GM12878 (cell line): Measurements from ENCODE around the gene AKNA. TPM values are rescaled to one million over a fixed set of nuclear protein-coding genes. Genes with fewer than 3 reads are reported as not detected.

Experiments
- BCL11A ChIP-seq: IDR thresholded peaks from 2 replicates; pipeline ENCODE4 v1.6.1; 2011; ENCODE audit warnings: low read depth, low read length
- DPF2 ChIP-seq: fragments of 450-650 bp; IDR thresholded peaks from 2 replicates; pipeline ENCODE4 v1.6.1; 2017; ENCODE audit warnings: mild to moderate bottlenecking
- ETV6 ChIP-seq, 2 experiments: fragments of 450-650 bp in 1 of 2; IDR thresholded peaks in 1 of 2; conservative IDR thresholded peaks in 1 of 2; 2 replicates each; pipeline ENCODE4 v1.6.1; 2014; ENCODE audit warnings: antibody characterized with exemption in 1 of 2, borderline replicate concordance in 1 of 2, low read depth in 1 of 2, mild to moderate bottlenecking in 1 of 2, moderate library complexity in 1 of 2
- KLF5 ChIP-seq: fragments of 450-650 bp; IDR thresholded peaks from 2 replicates; pipeline ENCODE4 v1.6.1; 2014; ENCODE audit warnings: mild to moderate bottlenecking; ENCODE audit not compliant: partially characterized antibody
- MEF2B ChIP-seq: fragments of 450-650 bp; IDR thresholded peaks from 2 replicates; pipeline ENCODE4 v1.6.1; 2018; ENCODE audit warnings: mild to moderate bottlenecking, moderate library complexity; ENCODE audit not compliant: partially characterized antibody, poor library complexity, severe bottlenecking
- RB1 ChIP-seq: fragments of 450-650 bp; formaldehyde crosslinking; IDR thresholded peaks from 2 replicates; pipeline ENCODE4 v1.6.1; 2017; ENCODE audit warnings: mild to moderate bottlenecking, borderline replicate concordance
- SKIL ChIP-seq: fragments of 450-650 bp; IDR thresholded peaks from 2 replicates; pipeline ENCODE4 v1.6.1; 2017; ENCODE audit warnings: mild to moderate bottlenecking, low read depth, inconsistent platforms; ENCODE audit not compliant: poor library complexity, severe bottlenecking
- SP1 ChIP-seq: IDR thresholded peaks from one replicate; pipeline ENCODE4 v1.6.1; 2011; ENCODE audit warnings: low read depth, low read length
- TCF3 ChIP-seq: IDR thresholded peaks from 2 replicates; pipeline ENCODE4 v1.6.1; 2012; ENCODE audit warnings: low read depth, mild to moderate bottlenecking, low read length, borderline replicate concordance; ENCODE audit not compliant: insufficient read depth
- ZBTB40 ChIP-seq: fragments of 450-650 bp; IDR thresholded peaks from 2 replicates; pipeline ENCODE4 v1.6.1; 2016; ENCODE audit warnings: mild to moderate bottlenecking, moderate library complexity, borderline replicate concordance
- ZNF217 ChIP-seq: fragments of 450-650 bp; IDR thresholded peaks from 2 replicates; pipeline ENCODE4 v1.6.1; 2017; ENCODE audit warnings: antibody characterized with exemption, mild to moderate bottlenecking
- ZNF592 ChIP-seq: fragments of 450-650 bp; IDR thresholded peaks from 2 replicates; pipeline ENCODE4 v1.6.1; 2017; ENCODE audit warnings: mild to moderate bottlenecking, moderate library complexity
- ZNF687 ChIP-seq: fragments of 450-650 bp; IDR thresholded peaks from 2 replicates; pipeline ENCODE4 v1.6.1; 2017; ENCODE audit warnings: mild to moderate bottlenecking, moderate library complexity
- polyA plus RNA-seq, 11 experiments: library from polyadenylated mRNA; depleted of rRNA in 4 of 11; unstranded in 6 of 11; stranded (reverse) in 5 of 11; fragments of >200 nt; fragmentation: Nextera tagmentation in 4 of 11; fragmentation: Illumina TruSeq in 1 of 11; extraction: Ambion mirVana in 4 of 11; extraction: Trizol in 1 of 11; gene quantifications; 1 replicate in 1 of 11; 2 replicates in 10 of 11; pipeline versions ENCODE4 v1.2.1 to v1.2.3, GENCODE V29; 2011 to 2016; ENCODE audit warnings: inconsistent platforms in 2 of 11, missing spikeins in 2 of 11, low read depth in 1 of 11
- total RNA-seq, 4 experiments: library from RNA; depleted of rRNA in 3 of 4; stranded (reverse); fragments of >200 nt in 3 of 4; fragmentation: Illumina TruSeq in 1 of 4; extraction: Trizol in 1 of 4; gene quantifications; 2 replicates each; pipeline versions ENCODE4 v1.2.1 to v1.2.3, GENCODE V29; 2013 to 2021

The AKNA gene
- total and polyA plus RNA-seq, 10 of the 15 experiments (the other 5 are each of a cell fraction or from before 2014, with no cell fraction given) = 1.6 to 132 (median 35.3) TPM

- peak; percentile 74 for TF ChIP-seq ZNF592
- TF ChIP-seq ZNF687 = peak; percentile 42
- peak; percentile 90 for TF ChIP-seq DPF2
- TF ChIP-seq MEF2B = peak; percentile 53
- peak in 1 of 2 experiments; percentile 51; a peak in 1 of 4 replicates for TF ChIP-seq ETV6 (conservative IDR thresholded peaks at IDR 0.05 in 1 of 2, IDR thresholded peaks at IDR 0.05 in 1 of 2; ENCODE audit: borderline replicate concordance in 1 of 2, low read depth in 1 of 2)
- no peak for TF ChIP-seq TCF3
- TF ChIP-seq RB1 = no peak
- no peak for TF ChIP-seq SP1
- TF ChIP-seq ZBTB40 = no peak
- peak; percentile 68 for TF ChIP-seq SKIL
- peak; percentile 61 for TF ChIP-seq BCL11A
- TF ChIP-seq KLF5 = no peak
- TF ChIP-seq ZNF217 = peak; percentile 38; the same call in 1 of the 2 replicates
Measured at GRCh38 chr9:114366334-114367128, 21.3 kb downstream of the AKNA start (continued).
